ENCODE data around the gene ADAMTS12. TPM values are rescaled to one million over a fixed set of nuclear protein-coding genes. Genes with fewer than 3 reads are reported as not detected.

The ADAMTS12 gene
- total RNA-seq, 1 donor from 2014 or later = 0.54 TPM

DNA sequence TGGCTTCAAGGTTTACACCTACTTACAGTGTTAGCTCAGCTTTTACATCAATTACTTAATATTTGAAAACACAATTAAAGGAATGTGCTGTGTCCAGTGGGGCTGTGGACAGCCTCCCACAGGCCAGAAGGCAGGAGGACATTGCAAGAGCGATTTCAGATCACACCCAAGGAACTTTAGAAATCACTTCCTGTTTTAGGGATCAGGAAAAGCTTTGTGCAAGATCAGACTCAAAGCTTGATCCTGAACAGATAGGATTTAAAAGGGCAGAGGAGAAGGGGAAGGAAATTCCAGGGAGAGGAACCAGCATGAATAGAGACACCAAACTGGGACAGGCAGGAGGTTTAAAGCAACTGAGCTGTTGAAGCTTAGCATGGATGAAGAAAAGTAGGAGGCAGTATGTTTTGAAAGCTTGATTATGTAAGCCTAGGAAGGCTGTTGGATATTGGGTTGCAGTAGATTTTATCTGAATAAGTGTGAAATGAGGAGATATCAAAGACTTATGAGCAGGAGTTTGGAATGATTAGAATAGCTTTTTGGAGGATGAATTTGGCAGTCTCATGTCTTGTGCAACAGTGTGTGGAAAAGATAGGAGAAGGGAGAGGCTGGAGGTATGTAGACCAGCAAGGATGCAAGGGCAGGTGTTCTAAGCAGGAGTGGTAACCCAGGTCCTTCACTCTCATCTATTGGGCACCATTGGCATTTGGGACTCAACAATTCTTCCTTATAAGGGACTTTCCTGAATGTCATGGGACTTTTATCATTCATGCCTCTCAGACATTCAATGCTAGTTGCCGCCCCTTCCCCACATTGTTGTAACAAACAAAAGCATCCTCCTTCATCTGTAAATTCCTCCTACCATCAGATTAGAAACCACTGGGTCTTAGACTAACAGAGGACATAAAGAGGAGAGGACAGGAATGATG, 327.5 kb downstream of the ADAMTS12 start:
- TF ChIP-seq, protein P1, sequence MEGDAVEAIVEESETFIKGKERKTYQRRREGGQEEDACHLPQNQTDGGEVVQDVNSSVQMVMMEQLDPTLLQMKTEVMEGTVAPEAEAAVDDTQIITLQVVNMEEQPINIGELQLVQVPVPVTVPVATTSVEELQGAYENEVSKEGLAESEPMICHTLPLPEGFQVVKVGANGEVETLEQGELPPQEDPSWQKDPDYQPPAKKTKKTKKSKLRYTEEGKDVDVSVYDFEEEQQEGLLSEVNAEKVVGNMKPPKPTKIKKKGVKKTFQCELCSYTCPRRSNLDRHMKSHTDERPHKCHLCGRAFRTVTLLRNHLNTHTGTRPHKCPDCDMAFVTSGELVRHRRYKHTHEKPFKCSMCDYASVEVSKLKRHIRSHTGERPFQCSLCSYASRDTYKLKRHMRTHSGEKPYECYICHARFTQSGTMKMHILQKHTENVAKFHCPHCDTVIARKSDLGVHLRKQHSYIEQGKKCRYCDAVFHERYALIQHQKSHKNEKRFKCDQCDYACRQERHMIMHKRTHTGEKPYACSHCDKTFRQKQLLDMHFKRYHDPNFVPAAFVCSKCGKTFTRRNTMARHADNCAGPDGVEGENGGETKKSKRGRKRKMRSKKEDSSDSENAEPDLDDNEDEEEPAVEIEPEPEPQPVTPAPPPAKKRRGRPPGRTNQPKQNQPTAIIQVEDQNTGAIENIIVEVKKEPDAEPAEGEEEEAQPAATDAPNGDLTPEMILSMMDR (IDR thresholded peaks at IDR 0.05; ENCODE audit: partially characterized antibody, unreplicated experiment) = no peak
- no peaks in the 10 kb centered on the region for H3K4me1 Mint-ChIP-seq (ENCODE audit: low read depth, unreplicated experiment)
- no peaks in the 10 kb centered on the region for H3K9me3 Mint-ChIP-seq (ENCODE audit: unreplicated experiment)
- H3K4me3 Mint-ChIP-seq (ENCODE audit: unreplicated experiment) = no peak overlapping the region
- no peak for DNase-seq
- H3K36me3 Mint-ChIP-seq (ENCODE audit: unreplicated experiment) = no peaks in the 10 kb centered on the region
- H3K27ac Mint-ChIP-seq (ENCODE audit: unreplicated experiment) = no peak overlapping the region
- H3K27me3 Mint-ChIP-seq (ENCODE audit: unreplicated experiment) = no peaks in the 10 kb centered on the region

DNA sequence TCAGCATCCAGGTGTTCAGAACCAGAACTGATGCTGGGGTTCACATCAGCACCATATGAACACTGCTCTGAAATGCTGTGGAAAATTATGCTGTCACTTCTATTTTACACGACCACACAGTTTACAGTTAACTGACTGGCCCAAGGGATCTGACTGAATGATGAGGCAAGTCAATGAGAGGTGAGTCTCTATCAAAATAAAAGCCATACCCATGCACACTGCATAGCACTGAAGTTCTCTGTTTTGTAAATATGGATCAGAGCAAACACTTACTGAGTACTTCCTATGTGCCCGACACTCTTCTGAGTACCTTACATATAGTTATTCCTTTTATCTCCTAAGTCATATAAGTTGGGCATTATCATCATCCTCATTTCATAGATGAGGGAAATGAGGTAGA, 328.3 kb downstream of the ADAMTS12 start:
- H3K4me3 Mint-ChIP-seq (ENCODE audit: unreplicated experiment) = no peak overlapping the region
- no peaks in the 10 kb centered on the region for H3K36me3 Mint-ChIP-seq (ENCODE audit: unreplicated experiment)
- no peak overlapping the region for H3K27ac Mint-ChIP-seq (ENCODE audit: unreplicated experiment)
- H3K4me1 Mint-ChIP-seq (ENCODE audit: low read depth, unreplicated experiment) = no peaks in the 10 kb centered on the region
- TF ChIP-seq, protein P1 (IDR thresholded peaks at IDR 0.05; ENCODE audit: partially characterized antibody, unreplicated experiment) = no peak
- H3K27me3 Mint-ChIP-seq (ENCODE audit: unreplicated experiment) = no peaks in the 10 kb centered on the region
- no peaks in the 10 kb centered on the region for H3K9me3 Mint-ChIP-seq (ENCODE audit: unreplicated experiment)
- no peak for DNase-seq

DNA sequence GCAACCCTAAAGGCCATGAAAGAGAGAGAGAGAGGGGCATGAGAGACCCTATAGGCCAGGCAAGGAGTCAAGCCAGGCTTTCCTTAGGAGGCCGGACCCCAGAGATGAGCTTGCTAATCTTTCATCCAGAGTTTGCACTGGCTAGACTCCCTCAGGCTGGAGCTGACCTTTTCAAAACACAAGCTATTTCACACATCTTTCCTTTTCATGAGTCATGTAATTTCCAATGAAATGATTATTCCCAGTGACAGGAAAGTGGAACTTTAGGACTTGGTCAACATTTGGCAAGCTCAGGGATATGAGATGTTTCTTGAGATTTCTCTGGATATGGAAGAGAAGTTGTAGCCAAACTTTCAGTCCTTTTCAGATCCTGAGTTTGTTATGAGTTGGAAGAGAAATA, 333.3 kb downstream of the ADAMTS12 start:
- TF ChIP-seq, protein P1 (IDR thresholded peaks at IDR 0.05; ENCODE audit: partially characterized antibody, unreplicated experiment) = no peak
- Mint-ChIP-seq H3K4me3 (ENCODE audit: unreplicated experiment) (no peak overlapping the region), H3K9me3 (ENCODE audit: unreplicated experiment) (no peaks in the 10 kb centered on the region), H3K27ac (ENCODE audit: unreplicated experiment) (no peak overlapping the region), H3K4me1 (ENCODE audit: low read depth, unreplicated experiment) (no peaks in the 10 kb centered on the region), H3K27me3 (ENCODE audit: unreplicated experiment) (no peaks in the 10 kb centered on the region), H3K36me3 (ENCODE audit: unreplicated experiment) (no peaks in the 10 kb centered on the region)
- no peak for DNase-seq

DNA sequence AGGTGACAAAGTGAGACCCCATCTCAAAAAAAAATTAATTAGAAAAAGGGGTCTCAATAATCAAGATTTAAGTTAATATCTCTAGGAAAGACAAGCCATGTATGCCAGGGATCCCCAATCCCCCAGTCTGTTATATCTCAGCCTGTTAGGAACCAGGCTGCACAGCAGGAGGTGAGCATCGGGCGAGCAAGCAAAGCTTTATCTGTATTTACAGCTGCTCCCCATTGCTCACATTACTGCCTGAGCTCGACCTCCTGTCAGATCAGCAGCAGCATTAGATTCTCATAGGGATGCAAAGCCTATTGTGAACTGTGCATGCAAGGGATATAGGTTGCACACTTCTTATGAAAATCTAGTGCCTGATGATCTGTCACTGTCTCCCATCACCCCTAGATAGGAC, 334.2 kb downstream of the ADAMTS12 start:
- DNase-seq = no peak
- H3K27ac Mint-ChIP-seq (ENCODE audit: unreplicated experiment) = no peak overlapping the region
- no peak overlapping the region for H3K4me3 Mint-ChIP-seq (ENCODE audit: unreplicated experiment)
- H3K36me3 Mint-ChIP-seq (ENCODE audit: unreplicated experiment) = no peaks in the 10 kb centered on the region
- TF ChIP-seq, protein P1 (IDR thresholded peaks at IDR 0.05; ENCODE audit: partially characterized antibody, unreplicated experiment) = no peak
- no peaks in the 10 kb centered on the region for H3K27me3 Mint-ChIP-seq (ENCODE audit: unreplicated experiment)
- no peaks in the 10 kb centered on the region for H3K4me1 Mint-ChIP-seq (ENCODE audit: low read depth, unreplicated experiment)
- no peaks in the 10 kb centered on the region for H3K9me3 Mint-ChIP-seq (ENCODE audit: unreplicated experiment)
